ENCODE data around the gene IQUB. TPM values are rescaled to one million over a fixed set of nuclear protein-coding genes. Genes with fewer than 3 reads are reported as not detected.
"Not testable (repeated sequence)": the region's sequence is repeated elsewhere in the genome, so short reads cannot be mapped to it uniquely, and the experiment has no call there.

IQUB gene
- polyA plus RNA-seq, 3 donors: 0.11 to 0.13 TPM; not detected in 1

DNA sequence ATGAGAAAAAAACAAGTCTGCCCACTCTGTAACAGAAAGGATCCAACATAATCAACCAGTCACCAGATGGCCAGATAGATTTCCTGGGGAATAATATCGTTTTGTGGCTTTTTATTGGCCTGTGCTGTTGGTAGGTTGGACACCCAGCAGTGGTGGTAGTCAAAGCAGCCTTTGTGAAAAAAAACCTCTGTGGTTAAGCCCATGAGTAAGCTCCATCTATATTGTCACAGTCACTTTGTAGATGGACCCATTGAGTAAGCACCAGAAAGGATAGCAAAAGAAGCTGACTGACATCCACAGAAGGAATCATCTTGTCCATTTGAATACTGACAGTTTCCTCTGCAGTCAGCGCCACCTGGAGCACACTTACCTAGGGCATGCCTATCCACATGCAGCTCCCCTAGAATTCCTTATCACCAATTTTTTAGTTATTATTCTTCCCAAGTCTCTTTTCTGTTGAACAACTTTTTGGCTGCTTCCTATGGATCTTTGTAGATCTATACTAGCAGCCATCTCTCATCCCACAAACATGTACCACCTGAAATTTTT lies 96.9 kb downstream of the IQUB start:
- WGBS, 3 donors: 69 to 77% (median 73%) methylated on average over 2 of the region's 2 CpGs

DNA sequence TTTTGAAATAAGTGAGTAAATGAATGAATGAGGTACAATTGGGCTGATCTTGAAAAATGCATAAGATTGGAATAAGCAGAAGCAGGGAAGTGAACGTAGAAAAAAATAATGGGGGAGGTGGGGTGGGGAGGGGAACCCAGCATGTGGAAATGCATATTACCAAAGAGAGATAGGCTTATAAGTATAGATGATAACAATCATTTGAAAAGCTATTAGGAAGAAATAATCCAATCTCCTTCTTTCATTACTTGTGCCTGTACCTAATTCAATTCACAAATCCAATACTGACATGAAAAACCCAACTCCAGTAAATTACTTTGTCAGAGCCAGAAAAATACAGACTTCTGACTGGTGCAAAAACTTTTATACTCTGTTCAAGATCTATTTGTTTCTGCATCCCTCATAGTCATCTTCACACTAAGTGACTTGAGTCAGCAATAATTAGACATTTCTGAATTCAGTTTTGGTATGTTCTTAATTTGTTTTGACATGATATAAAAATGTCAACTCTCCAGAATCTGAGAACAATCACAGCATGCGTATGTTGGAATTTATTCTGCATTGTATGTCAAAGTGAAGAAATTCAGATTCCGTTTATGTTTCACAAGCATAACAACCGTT lies 99.2 kb downstream of the IQUB start:
- H3K27ac ChIP-seq (ENCODE audit: low read depth, low read length): no peak overlapping the region
- 71 to 77% (median 76%) methylated on average over 4 of the region's 4 CpGs for WGBS, 3 donors

More for the DNA sequence above, 96.9 kb downstream of the IQUB start:
- no peak overlapping the region for H3K27ac ChIP-seq (ENCODE audit: low read depth, low read length)

DNA sequence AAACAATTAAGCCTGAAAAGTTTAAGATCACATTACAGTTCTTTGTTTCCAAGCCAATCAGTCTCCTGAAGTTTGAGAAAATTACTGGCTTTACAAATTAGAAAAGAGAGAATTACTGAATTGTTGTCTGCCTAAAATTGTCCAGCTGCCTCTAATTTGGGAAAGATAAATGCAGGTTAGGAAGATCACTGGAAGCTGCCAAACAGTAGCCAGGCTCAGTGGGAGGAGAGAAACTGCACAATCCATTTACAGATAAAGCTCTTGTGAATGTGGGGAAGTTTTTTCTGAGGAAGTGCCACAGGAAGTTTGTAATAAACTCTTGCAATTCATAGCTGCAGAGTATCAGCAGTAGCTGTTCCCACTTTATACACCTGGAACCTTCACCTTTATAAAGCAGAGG lies 100.7 kb downstream of the IQUB start:
- H3K27ac ChIP-seq (ENCODE audit: low read depth, low read length): no peak overlapping the region

DNA sequence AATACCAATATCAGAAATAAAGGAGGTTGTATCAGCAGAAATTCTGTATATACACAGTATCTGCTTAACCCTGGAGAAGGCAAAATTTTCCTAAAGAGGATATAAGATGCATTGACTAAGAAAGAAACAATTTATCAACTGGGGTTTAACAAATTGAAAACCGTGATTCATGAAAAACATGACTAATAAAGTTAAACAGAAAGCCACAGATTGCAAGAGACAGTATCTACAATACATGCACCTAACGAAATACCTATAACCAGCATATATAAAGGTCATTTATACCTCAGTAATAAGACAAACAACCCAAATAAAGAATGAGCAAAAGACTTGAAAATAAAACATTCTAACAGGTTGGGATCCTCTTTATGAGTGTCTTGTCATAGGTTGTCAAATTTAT lies 101.8 kb downstream of the IQUB start:
- WGBS, 3 donors: 73 to 81% (median 76%) methylated on average over 2 of the region's 2 CpGs
- no peak overlapping the region for H3K27ac ChIP-seq (ENCODE audit: low read depth, low read length)

DNA sequence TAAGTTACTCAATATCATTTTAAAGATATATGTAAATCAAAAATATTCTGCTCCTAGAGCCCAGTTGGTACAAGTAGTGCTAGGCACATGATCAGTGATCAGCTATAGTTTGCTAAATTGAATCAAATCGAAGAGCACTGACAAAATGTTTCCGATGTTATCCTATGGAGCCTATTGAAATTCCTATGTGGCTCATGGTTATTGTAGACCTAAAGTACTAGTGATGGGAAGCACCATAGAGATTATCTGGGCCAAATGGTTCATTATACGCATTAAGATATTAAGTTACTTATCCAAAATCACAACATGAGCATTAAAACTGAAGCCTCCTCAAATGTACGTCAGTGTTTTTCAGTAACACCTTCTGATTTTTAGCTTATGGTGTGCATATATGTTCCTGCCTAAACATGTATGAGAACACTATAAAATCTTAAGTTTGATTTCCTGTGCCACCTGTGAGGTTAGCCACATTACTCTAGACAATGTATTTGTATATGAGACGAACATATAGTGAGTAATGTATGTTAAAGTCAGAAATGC lies 103.2 kb downstream of the IQUB start:
- WGBS, 3 donors: 81 to 88% (median 86%) methylated on average over 5 of the region's 5 CpGs
- H3K27ac ChIP-seq (ENCODE audit: low read depth, low read length): no peak overlapping the region

DNA sequence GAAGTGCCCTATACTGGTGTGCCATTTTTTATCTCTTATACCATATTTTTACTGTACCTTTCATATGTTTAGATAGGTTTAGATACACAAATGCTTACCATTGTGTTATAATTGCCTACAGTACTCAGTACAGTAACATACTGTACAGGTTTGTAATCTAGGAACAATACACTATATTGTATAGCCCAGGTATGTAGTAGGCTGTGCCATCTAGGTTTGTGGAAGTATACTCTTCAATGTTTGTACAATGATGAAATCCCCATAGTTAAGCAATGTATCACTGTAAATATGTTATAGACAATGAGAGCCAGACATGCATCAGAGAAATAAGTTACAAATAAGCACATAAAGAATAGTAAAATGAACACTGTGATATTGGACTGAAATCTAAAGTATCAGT lies 109.1 kb downstream of the IQUB start:
- H3K27ac ChIP-seq (ENCODE audit: low read depth, low read length): no peak overlapping the region

DNA sequence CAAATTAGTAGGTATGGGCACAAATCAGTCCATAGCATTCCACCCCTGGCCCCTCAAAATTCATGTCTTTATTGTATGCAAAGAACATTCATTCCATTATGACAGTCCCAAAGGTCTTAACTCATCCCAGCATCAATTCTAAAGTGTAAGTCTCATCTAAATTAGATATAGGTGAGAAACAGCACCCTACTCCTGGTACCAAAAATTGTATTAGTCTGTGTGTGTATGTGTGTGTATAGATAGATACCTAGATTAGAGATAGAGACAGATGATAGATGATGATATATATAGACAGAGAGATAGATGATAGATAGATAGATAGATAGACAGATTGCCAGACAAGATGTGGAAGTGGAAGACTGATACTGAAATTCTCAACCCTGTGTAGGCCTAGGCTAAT lies 109.9 kb downstream of the IQUB start:
- no peak overlapping the region for H3K27ac ChIP-seq (ENCODE audit: low read depth, low read length)

DNA sequence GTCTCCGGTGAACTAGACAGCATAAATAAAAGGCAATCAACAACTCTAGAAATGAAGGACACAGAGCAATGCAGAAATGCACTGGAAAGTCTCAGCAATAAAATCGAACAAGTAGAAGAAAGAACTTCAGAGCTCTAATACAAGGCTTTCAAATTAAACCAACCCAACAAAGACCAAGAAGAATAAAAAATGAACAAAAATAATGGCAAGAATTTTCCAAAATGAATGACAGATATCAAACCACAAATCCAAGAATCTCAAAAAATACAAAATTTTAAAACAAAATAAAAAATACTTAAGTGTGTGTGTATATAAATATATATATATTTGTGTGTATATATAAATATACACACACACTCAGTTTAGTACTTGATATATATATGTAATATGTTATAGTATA lies 110.8 kb downstream of the IQUB start:
- WGBS, 3 donors: 67 to 87% (median 84%) methylated on average over 2 of the region's 2 CpGs

DNA sequence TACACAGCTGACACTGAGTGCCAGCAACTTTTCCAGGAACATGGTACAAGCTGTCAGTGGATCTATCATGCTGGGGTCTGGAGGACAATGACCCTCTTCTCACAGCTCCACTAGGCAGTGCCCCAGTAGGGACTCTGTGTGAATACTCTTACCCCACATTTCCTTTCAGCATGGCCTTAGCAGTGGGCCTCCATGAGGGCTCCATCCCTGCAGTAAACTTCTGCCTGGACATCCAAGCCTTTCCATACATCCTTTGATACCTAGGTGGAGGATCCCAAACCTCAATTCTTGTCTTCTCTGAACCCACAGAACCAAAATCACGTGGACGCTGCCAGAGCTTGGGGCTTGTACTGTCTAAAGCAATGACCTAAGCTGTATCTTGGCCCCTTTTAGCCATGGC lies 116.8 kb downstream of the IQUB start:
- H3K27ac ChIP-seq (ENCODE audit: low read depth, low read length): no peak overlapping the region
- 86 to 93% (median 88%) methylated on average over 2 of the region's 2 CpGs for WGBS, 3 donors

More for the DNA sequence above, 110.8 kb downstream of the IQUB start:
- no peak overlapping the region for H3K27ac ChIP-seq (ENCODE audit: low read depth, low read length)

DNA sequence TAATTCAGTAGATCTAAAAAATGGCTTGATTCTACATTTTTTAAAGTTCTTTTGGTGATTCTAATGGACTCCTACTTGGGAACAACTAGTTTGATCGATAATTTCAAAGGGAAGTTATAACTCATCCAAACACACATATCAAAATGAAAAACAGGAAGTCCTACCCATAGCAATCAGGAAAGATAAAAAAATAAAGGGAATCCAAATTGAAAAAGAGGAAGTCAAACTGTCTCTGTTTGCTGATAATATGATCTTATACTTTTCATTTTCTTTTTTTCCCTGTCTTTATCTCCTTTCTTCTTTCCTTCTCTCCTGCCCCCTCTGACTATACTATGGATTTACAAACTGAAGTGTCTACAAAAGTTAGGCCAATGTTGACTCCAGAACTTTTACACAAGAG lies 118.8 kb downstream of the IQUB start:
- 36 to 64% (median 39%) methylated on average over 1 of the region's 1 CpG for WGBS, 3 donors
- H3K27ac ChIP-seq (ENCODE audit: low read depth, low read length): no peak overlapping the region

DNA sequence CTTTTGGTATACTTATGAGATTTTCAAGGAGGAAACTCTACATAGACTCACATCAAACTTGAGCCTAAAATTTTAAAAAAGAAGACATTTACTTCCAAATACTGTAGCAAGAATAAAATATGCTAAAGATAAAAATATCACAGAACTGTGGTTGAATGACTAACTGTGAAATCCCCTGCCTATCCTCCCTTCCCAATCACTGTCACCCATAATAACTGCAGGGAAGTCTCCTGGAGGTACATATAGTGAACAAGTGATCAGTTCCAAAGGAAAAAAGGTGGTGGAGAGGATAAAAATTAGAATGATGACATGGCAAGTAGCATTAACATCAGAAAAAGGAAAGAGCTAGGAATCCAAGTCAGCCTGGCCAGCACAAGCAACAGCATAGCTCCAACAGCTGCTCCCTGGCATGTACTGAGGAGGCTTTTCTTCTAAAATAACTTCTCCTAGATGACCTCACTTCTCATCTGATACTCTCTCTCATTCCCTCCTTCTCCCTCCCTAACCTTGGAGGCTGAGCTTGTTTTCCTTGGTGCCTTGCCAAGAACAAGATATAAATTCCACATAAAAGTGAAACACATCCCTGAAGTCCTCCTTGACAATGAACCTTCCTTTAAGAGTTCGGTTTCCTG lies 124.0 kb downstream of the IQUB start:
- 26 to 41% (median 38%) methylated on average over 1 of the region's 1 CpG for WGBS, 3 donors
- H3K27ac ChIP-seq (ENCODE audit: low read depth, low read length): no peak overlapping the region

DNA sequence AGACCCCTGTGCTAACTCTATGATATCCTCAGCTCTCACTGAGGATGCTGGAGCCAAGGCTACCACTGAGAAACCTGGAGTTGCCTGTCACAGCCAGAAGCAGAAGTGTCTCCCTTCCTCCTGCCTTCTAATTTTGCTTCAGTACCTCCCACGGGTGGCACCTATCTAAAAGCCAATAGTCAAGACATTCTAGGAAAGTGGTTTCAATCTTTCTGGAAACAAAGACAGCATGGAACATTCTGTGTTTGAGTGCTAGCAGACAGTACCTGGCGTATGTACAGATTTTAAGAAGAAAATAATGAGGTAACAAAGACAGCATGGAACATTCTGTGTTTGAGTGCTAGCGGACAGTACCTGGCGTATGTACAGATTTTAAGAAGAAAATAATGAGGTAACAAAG lies 126.4 kb downstream of the IQUB start:
- 82 to 85% (median 83%) methylated on average over 4 of the region's 4 CpGs for WGBS, 3 donors
- H3K27ac ChIP-seq (ENCODE audit: low read depth, low read length): not testable (repeated sequence)

Other genes starting within 250 kb of the IQUB start
- gene NDUFA5, start 23.2 kb upstream of the IQUB start, polyA plus RNA-seq: 10 to 100 TPM; 27.5 to 93.9 (median 39.6) TPM
- gene ASB15, start 67.2 kb upstream of the IQUB start, polyA plus RNA-seq: under 1 TPM in 1 of 3 donors, not detected in 2; 0.22 TPM
- gene LMOD2, start 121.3 kb upstream of the IQUB start, polyA plus RNA-seq: 1 to 10 TPM in 1 of 3 donors, under 1 TPM in 1, not detected in 1; 0.03 to 1.2 TPM
- 10 to 100 TPM in 2 of 3 donors, 1 to 10 TPM in 1; 8.6 to 26.0 (median 14.4) TPM for gene WASL, start 214.4 kb upstream of the IQUB start, polyA plus RNA-seq

Measured in adipose tissue (tissue), 3 donors.